Upper lobe of left lung (tissue), 6 donors: ENCODE results near the gene CD276. TPM values are rescaled to one million over a fixed set of nuclear protein-coding genes. Genes with fewer than 3 reads are reported as not detected.
"Not testable (repeated sequence)": the region's sequence is repeated elsewhere in the genome, so short reads cannot be mapped to it uniquely, and the experiment has no call there.

Experiments used
- ATAC-seq, 2 donors: fragments of 200-7000 bp; cut with Tn5 transposase; one replicate each; pipeline ENCODE4 v1.9.1; 2022; ENCODE audit warnings: mild to moderate bottlenecking in 2 of 2, moderate library complexity in 2 of 2; ENCODE audit not compliant: low FRiP score in 2 of 2
- DNase-seq, 2 donors: peaks; one replicate each; pipeline ENCODE4 v3.0.0-alpha.2; 2019 to 2020
- H3K27ac ChIP-seq, 4 donors: fragments of 200-600 bp; sonication (generic); one replicate each; pipeline ENCODE4 v1.5.1; 2016 to 2019
- H3K27me3 ChIP-seq, 4 donors: fragments of 200-600 bp; sonication (generic); one replicate each; pipeline ENCODE4 v1.5.1; 2017 to 2019
- H3K36me3 ChIP-seq, 4 donors: fragments of 200-600 bp; sonication (generic); one replicate each; pipeline ENCODE4 v1.5.1; 2016 to 2019
- H3K4me1 ChIP-seq, 4 donors: fragments of 200-600 bp; sonication (generic); one replicate each; pipeline ENCODE4 v1.5.1; 2018 to 2019
- H3K4me3 ChIP-seq, 4 donors: fragments of 200-600 bp; sonication (generic); one replicate each; pipeline ENCODE4 v1.5.1; 2017 to 2019; ENCODE audit warnings: mild to moderate bottlenecking in 2 of 4, moderate library complexity in 1 of 4
- H3K9me3 ChIP-seq, 4 donors: fragments of 200-600 bp; sonication (generic); one replicate each; pipeline ENCODE4 v1.5.1; 2018 to 2019
- EP300 ChIP-seq, 4 donors: sonication (generic); formaldehyde crosslinking; IDR thresholded peaks; one replicate each; pipeline ENCODE4 v1.5.1; 2017; ENCODE audit warnings: antibody characterized with exemption in 4 of 4, control low read depth in 2 of 4
- POLR2A ChIP-seq, 4 donors: fragments of 450-650 bp; IDR thresholded peaks; one replicate each; pipeline ENCODE4 v1.5.1; 2016 to 2017; ENCODE audit warnings: antibody characterized with exemption in 4 of 4, mild to moderate bottlenecking in 2 of 4
- POLR2AphosphoS5 ChIP-seq, 2 donors: sonication (generic); formaldehyde crosslinking; IDR thresholded peaks; one replicate each; pipeline ENCODE4 v1.5.1; 2017; ENCODE audit warnings: antibody characterized with exemption in 2 of 2
- WGBS, 2 donors: methylation state at CpG; one replicate each; pipeline ENCODE4 v1.1.5; 2017 to 2018; 5-methylcytosine and 5-hydroxymethylcytosine counted together
- total RNA-seq, 6 donors: library from RNA; depleted of rRNA in 4 of 6; stranded (reverse); fragments of >200 nt in 4 of 6; gene quantifications; one replicate each; pipeline versions ENCODE4 v1.1.0 to v1.2.1, GENCODE V29; 2016 to 2021
- TF ChIP-seq, protein P1 (sequence below), 6 experiments: fragments of 450-650 bp in 4 of 6; fragments of 200-600 bp in 2 of 6; sonication (generic) in 2 of 6; IDR thresholded peaks; one replicate each; pipeline ENCODE4 v1.5.1; 2016 to 2019; ENCODE audit warnings: antibody characterized with exemption in 6 of 6
- donor health status: DM: no; HTN: no; CAD: no; lungs with moderate emphysema.
- donor health status: DM: no; HTN: yes; CAD: no; lungs with severe emphysema.

CD276 gene
- total RNA-seq, 6 donors from 2014 or later: 32.2 to 83.6 (median 65.8) TPM

DNA sequence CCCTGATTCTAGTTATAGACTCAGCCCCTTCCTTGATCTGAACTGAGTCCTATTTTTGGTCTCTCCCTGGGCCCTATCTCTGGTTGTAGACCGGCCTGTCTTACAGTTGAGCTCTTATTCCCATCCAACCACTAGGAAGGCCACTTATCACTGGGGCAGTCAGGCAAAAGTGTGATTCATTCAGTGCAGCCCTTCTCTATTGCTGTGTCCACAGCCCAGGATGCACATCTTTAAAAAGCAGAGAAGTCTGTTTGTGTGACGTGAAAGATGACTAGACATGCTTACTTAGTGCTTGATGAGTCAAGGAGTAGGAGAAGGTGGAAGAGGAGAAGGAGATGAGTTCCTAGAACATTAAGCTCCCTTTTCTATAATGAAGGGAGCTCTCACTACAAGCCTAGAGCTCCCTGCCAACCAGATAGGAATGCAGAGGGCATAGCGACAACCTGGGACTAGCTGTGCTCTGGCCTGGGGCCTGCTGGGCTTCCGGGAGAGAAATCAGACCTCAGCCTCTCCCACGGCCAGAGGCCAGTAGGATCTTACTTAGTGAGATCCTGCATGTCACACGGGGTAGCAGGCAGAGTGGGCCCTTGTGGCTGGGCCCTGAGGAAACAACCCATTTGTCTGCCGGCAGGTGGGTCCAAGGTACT lies 43.3 kb downstream of the CD276 start:
- Histone ChIP-seq H3K27ac (no peak overlapping the region), H3K4me1 (no peaks in the 10 kb centered on the region), H3K9me3 (no peaks in the 10 kb centered on the region), H3K4me3 (no peak overlapping the region), H3K27me3 (no peaks in the 10 kb centered on the region), H3K36me3 (no peaks in the 10 kb centered on the region)
- ATAC-seq: no peak
- TF ChIP-seq, protein P1, sequence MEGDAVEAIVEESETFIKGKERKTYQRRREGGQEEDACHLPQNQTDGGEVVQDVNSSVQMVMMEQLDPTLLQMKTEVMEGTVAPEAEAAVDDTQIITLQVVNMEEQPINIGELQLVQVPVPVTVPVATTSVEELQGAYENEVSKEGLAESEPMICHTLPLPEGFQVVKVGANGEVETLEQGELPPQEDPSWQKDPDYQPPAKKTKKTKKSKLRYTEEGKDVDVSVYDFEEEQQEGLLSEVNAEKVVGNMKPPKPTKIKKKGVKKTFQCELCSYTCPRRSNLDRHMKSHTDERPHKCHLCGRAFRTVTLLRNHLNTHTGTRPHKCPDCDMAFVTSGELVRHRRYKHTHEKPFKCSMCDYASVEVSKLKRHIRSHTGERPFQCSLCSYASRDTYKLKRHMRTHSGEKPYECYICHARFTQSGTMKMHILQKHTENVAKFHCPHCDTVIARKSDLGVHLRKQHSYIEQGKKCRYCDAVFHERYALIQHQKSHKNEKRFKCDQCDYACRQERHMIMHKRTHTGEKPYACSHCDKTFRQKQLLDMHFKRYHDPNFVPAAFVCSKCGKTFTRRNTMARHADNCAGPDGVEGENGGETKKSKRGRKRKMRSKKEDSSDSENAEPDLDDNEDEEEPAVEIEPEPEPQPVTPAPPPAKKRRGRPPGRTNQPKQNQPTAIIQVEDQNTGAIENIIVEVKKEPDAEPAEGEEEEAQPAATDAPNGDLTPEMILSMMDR (IDR thresholded peaks at IDR 0.05): no peak
- no peak for TF ChIP-seq EP300 (IDR thresholded peaks at IDR 0.05)
- no peak for TF ChIP-seq POLR2AphosphoS5 (IDR thresholded peaks at IDR 0.05)
- no peak for TF ChIP-seq POLR2A (IDR thresholded peaks at IDR 0.05)
- no peak for DNase-seq
- WGBS, 2 donors: 90 to 93% methylated on average over 7 of the region's 7 CpGs

DNA sequence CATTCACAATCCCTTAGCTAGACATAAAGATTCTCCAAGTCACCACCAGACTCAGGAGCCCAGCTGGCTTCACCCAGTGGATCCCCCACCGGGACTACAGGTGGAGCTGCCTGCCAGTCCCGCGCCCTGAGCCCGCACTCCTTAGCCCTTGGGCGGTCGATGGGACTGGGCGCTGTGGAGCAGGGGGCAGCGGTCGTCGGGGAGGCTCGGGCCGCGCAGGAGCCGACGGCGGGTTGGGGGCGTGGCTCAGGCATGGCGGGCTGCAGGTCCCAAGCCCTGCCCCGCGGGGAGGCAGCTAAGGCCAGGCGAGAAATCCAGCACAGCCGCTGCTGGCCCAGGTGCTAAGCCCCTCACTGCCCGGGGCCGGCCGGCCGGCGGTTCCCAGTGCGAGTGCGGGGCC lies 47.9 kb downstream of the CD276 start:
- H3K9me3 ChIP-seq, H3K27me3 ChIP-seq, H3K4me1 ChIP-seq, ATAC-seq, H3K27ac ChIP-seq, H3K4me3 ChIP-seq, H3K36me3 ChIP-seq: not testable (repeated sequence)
- peak in 1 of 2 donors; percentile 79 for DNase-seq
- WGBS, 2 donors: 94 to 97% methylated on average over 7 to 17 of the region's 29 CpGs

DNA sequence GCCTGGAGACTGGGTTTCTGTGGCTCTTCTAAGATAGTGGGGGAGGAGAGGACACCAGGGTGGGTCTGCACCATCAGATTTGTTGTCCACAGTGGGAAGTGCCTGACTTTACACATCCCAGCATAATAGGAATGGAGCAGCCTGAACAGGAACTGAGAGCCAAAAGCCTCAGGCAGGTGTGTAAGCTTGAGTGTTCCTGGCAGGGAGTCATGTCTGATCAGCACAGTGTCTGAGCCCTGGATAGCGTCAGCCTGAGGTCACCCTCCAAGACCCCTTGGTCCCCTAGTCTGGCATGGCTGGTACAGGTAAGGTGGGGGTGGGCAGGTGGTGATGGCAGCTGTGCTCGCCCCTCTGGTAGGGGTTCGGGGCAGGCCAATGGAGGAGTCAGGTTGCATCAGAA lies 48.7 kb downstream of the CD276 start:
- DNase-seq: no peak
- Histone ChIP-seq H3K36me3 (no peaks in the 10 kb centered on the region), H3K4me1 (no peaks in the 10 kb centered on the region), H3K9me3 (no peaks in the 10 kb centered on the region), H3K27ac (no peak overlapping the region), H3K27me3 (no peaks in the 10 kb centered on the region), H3K4me3 (no peak overlapping the region)
- WGBS, 2 donors: 30 to 84% methylated on average over 3 of the region's 3 CpGs
- ATAC-seq: no peak
- no peak for TF ChIP-seq POLR2A (IDR thresholded peaks at IDR 0.05)
- TF ChIP-seq POLR2AphosphoS5 (IDR thresholded peaks at IDR 0.05): no peak
- TF ChIP-seq, protein P1 (IDR thresholded peaks at IDR 0.05): no peak
- TF ChIP-seq EP300 (IDR thresholded peaks at IDR 0.05): no peak

DNA sequence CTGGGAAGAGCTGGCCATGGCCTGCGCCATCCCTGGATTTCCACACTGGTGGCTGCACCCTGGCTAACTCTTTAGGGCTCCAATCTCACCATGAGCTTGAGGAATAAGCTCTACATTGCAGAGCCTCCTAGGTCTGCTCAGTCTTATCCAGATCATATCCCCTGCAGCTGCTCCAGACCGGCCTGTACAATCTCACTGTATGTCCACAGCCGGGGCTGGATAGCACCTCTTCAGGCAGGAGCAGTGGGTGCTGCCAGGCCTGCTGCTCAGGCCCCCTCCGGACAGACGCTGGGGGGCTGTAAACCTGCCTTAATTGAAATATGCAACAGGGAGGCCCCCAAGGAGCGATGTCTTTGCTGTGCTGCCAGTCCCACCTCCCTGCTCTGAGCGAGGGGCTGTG lies 53.4 kb downstream of the CD276 start:
- no peaks in the 10 kb centered on the region for H3K4me1 ChIP-seq
- no peak overlapping the region for H3K4me3 ChIP-seq
- no peaks in the 10 kb centered on the region for H3K9me3 ChIP-seq
- ATAC-seq (no peak), DNase-seq (no peak)
- H3K27me3 ChIP-seq: no peaks in the 10 kb centered on the region
- no peak for TF ChIP-seq EP300 (IDR thresholded peaks at IDR 0.05)
- TF ChIP-seq, protein P1 (IDR thresholded peaks at IDR 0.05): no peak
- no peak for TF ChIP-seq POLR2A (IDR thresholded peaks at IDR 0.05)
- TF ChIP-seq POLR2AphosphoS5 (IDR thresholded peaks at IDR 0.05): no peak
- no peak overlapping the region for H3K27ac ChIP-seq
- no peaks in the 10 kb centered on the region for H3K36me3 ChIP-seq
- WGBS, 2 donors: 74% methylated on average over 6 to 7 of the region's 7 CpGs

DNA sequence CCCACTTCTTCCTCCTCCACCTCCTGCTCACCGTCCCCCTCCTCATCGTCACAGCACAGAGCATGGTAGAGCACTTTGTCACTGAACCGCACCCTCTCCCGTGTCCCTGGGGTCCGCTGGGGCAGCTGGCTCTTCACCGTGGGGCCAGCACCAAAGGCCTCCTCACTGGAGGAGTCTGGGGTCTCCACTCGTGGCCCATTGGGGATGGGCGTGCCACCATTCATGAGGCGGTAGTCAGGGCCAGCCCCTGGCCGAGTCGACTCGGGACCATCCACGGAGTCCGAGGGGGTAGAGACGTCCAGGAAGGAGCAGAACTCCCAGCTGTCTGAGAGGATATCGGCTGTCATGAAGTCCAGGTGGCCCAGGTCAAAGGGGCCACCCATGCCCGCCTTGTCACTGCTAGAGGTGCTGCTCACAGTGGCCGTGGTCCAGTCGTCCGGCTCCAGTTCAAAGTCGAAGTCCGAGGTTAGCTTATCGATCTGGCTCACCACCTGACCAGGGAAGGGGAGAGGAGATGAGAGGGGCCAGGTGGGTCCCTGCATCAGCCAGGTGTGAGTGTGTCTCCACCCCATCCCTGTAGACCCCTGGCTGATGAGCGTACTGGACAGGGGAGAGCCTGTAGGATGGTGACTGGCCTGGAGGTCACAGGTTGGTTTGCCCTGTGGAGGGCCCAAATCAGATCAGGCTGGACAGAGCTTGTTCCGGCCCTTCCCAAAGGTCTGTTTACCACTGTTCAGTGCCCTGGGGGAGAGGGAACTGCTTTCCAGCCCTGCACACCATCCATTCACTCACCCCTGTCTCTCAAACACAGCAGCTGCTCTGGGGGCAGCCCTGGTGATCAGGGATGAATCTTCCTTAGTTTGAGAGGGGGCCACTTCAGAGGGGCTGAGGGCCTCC lies 56.2 kb downstream of the CD276 start:
- no peaks in the 10 kb centered on the region for H3K9me3 ChIP-seq
- no peaks in the 10 kb centered on the region for H3K36me3 ChIP-seq
- DNase-seq: peak in 1 of 2 donors; percentile 67
- no peak overlapping the region for H3K27ac ChIP-seq
- H3K4me1 ChIP-seq: no peaks in the 10 kb centered on the region
- H3K4me3 ChIP-seq: no peak overlapping the region
- whole genome bisulfite sequencing, 2 donors: 94 to 96% methylated on average over 8 to 25 of the region's 25 CpGs
- ATAC-seq: no peak
- no peaks in the 10 kb centered on the region for H3K27me3 ChIP-seq
- no peak for TF ChIP-seq EP300 (IDR thresholded peaks at IDR 0.05)
- TF ChIP-seq POLR2AphosphoS5 (IDR thresholded peaks at IDR 0.05): no peak
- TF ChIP-seq, protein P1 (IDR thresholded peaks at IDR 0.05): no peak
- no peak for TF ChIP-seq POLR2A (IDR thresholded peaks at IDR 0.05)
